Liver (tissue), 9 donors: ENCODE measurements around the gene LCN6. TPM values are rescaled to one million over a fixed set of nuclear protein-coding genes. Genes with fewer than 3 reads are reported as not detected.

Experiments used
- DNase-seq: peaks from one replicate; pipeline ENCODE4 v3.0.0-alpha.2; 2017; ENCODE audit warnings: low spot score
- H3K27ac ChIP-seq, 2 donors: one replicate each; pipeline ENCODE4 v1.7.0; 2013; ENCODE audit warnings: inconsistent platforms in 2 of 2, low read length in 2 of 2, control low read depth in 1 of 2, low read depth in 1 of 2, mild to moderate bottlenecking in 1 of 2
- H3K27me3 ChIP-seq, 4 donors: one replicate each; pipeline versions ENCODE4 v1.6.1 to v1.7.0; 2013; ENCODE audit warnings: low read length in 3 of 4, inconsistent platforms in 1 of 4, mild to moderate bottlenecking in 1 of 4, moderate library complexity in 1 of 4; ENCODE audit not compliant: control insufficient read depth in 4 of 4, insufficient read depth in 4 of 4
- H3K36me3 ChIP-seq, 4 donors: one replicate each; pipeline versions ENCODE4 v1.6.1 to v1.7.0; 2013; ENCODE audit warnings: low read length in 3 of 4, mild to moderate bottlenecking in 3 of 4, low read depth in 1 of 4, moderate library complexity in 1 of 4; ENCODE audit not compliant: control insufficient read depth in 4 of 4, insufficient read depth in 3 of 4
- H3K4me1 ChIP-seq, 4 donors: one replicate each; pipeline versions ENCODE4 v1.6.1 to v1.7.0; 2013; ENCODE audit warnings: low read length in 3 of 4, mild to moderate bottlenecking in 3 of 4, moderate library complexity in 1 of 4; ENCODE audit not compliant: control insufficient read depth in 4 of 4, insufficient read depth in 4 of 4
- H3K4me3 ChIP-seq, 3 donors: one replicate each; pipeline versions ENCODE4 v1.6.1 to v1.7.0; 2013; ENCODE audit warnings: low read length in 3 of 3, control low read depth in 1 of 3, low read depth in 1 of 3, mild to moderate bottlenecking in 1 of 3
- H3K9ac ChIP-seq, 2 donors: one replicate each; pipeline ENCODE4 v1.7.0; 2013; ENCODE audit warnings: low read length in 2 of 2, mild to moderate bottlenecking in 2 of 2, moderate library complexity in 2 of 2, control low read depth in 1 of 2, low read depth in 1 of 2
- H3K9me3 ChIP-seq, 4 donors: one replicate each; pipeline versions ENCODE4 v1.6.1 to v1.7.0; 2013; ENCODE audit warnings: low read length in 3 of 4; ENCODE audit not compliant: control insufficient read depth in 4 of 4
- EGR1 ChIP-seq, 2 donors: IDR thresholded peaks; 2 replicates each; pipeline ENCODE4 v1.6.1; 2016 to 2018; ENCODE audit warnings: antibody characterized with exemption in 2 of 2, low read depth in 2 of 2
- FOXA1 ChIP-seq: IDR thresholded peaks from 2 replicates; pipeline ENCODE4 v1.6.1; 2016; ENCODE audit warnings: antibody characterized with exemption
- FOXA2 ChIP-seq: IDR thresholded peaks from 2 replicates; pipeline ENCODE4 v1.6.1; 2016; ENCODE audit warnings: antibody characterized with exemption
- HNF4A ChIP-seq, 2 donors: conservative IDR thresholded peaks; 2 replicates each; pipeline ENCODE4 v1.6.1; 2016; ENCODE audit warnings: antibody characterized with exemption in 2 of 2, mild to moderate bottlenecking in 2 of 2
- HNF4G ChIP-seq: IDR thresholded peaks from 2 replicates; pipeline ENCODE4 v1.6.1; 2016; ENCODE audit warnings: antibody characterized with exemption
- JUND ChIP-seq, 2 donors: IDR thresholded peaks; 2 replicates each; pipeline ENCODE4 v1.6.1; 2016; ENCODE audit warnings: antibody characterized with exemption in 2 of 2
- NR2F2 ChIP-seq: IDR thresholded peaks from 2 replicates; pipeline ENCODE4 v1.6.1; 2016; ENCODE audit warnings: antibody characterized with exemption
- RAD21 ChIP-seq, 2 donors: IDR thresholded peaks; 2 replicates each; pipeline ENCODE4 v1.6.1; 2016; ENCODE audit warnings: antibody characterized with exemption in 2 of 2, mild to moderate bottlenecking in 2 of 2
- REST ChIP-seq: IDR thresholded peaks from 2 replicates; pipeline ENCODE4 v1.6.1; 2016; ENCODE audit warnings: antibody characterized with exemption, mild to moderate bottlenecking
- RXRA ChIP-seq, 2 donors: IDR thresholded peaks; 2 replicates each; pipeline ENCODE4 v1.6.1; 2017 to 2018; ENCODE audit warnings: antibody characterized with exemption in 2 of 2, mild to moderate bottlenecking in 1 of 2
- SP1 ChIP-seq: IDR thresholded peaks from 2 replicates; pipeline ENCODE4 v1.6.1; 2018; ENCODE audit warnings: antibody characterized with exemption, mild to moderate bottlenecking
- TAF1 ChIP-seq: conservative IDR thresholded peaks from 2 replicates; pipeline ENCODE4 v1.6.1; 2016; ENCODE audit warnings: antibody characterized with exemption, mild to moderate bottlenecking
- YY1 ChIP-seq: IDR thresholded peaks from 2 replicates; pipeline ENCODE4 v1.6.1; 2016; ENCODE audit warnings: antibody characterized with exemption, mild to moderate bottlenecking
- ZBTB33 ChIP-seq: IDR thresholded peaks from 2 replicates; pipeline ENCODE4 v1.6.1; 2016; ENCODE audit warnings: antibody characterized with exemption
- WGBS: extraction: QIAGEN DNeasy Blood & Tissue Kit; methylation state at CpG from one replicate; pipeline ENCODE4 v1.1.7; 2013; 5-methylcytosine and 5-hydroxymethylcytosine counted together
- polyA plus RNA-seq, 2 donors: library from polyadenylated mRNA; stranded (reverse) in 1 of 2; unstranded in 1 of 2; fragments of 200-250 nt in 1 of 2; fragments of >200 nt in 1 of 2; fragmentation: Nextera tagmentation in 1 of 2; extraction: Ambion mirVana in 1 of 2; gene quantifications; one replicate each; pipeline versions ENCODE4 v1.2.1 to v1.2.3, GENCODE V29; 2013 to 2015
- total RNA-seq, 2 donors: library from RNA; depleted of rRNA; stranded (reverse); fragments of >200 nt; gene quantifications; one replicate each; pipeline ENCODE4 v1.2.3, GENCODE V29; 2014
- TF ChIP-seq, protein P1 (sequence below): IDR thresholded peaks from 2 replicates; pipeline ENCODE4 v1.6.1; 2016; ENCODE audit warnings: antibody characterized with exemption
- donor health status: healthy.
- donor health status: healthy.
- donor health status: healthy.
- donor health status: healthy.
- donor health status: healthy.

The LCN6 gene
- total and polyA plus RNA-seq, 4 donors: 0.14 to 0.32 TPM; not detected in 2

GRCh38 chr9:136759436-136760325, 11.4 kb upstream of the LCN6 start:
- Histone ChIP-seq H3K9me3 (no peaks in the 10 kb centered on the region), H3K27me3 (no peaks in the 10 kb centered on the region), H3K9ac (no peak overlapping the region), H3K36me3 (no peaks in the 10 kb centered on the region), H3K27ac (no peak overlapping the region), H3K4me1 (no peaks in the 10 kb centered on the region), H3K4me3 (no peak overlapping the region)
- no peak for DNase-seq
- WGBS: 91% methylated on average over 27 of the region's 27 CpGs
- no peak for TF ChIP-seq ZBTB33
- TF ChIP-seq NR2F2: no peak
- TF ChIP-seq JUND (IDR thresholded peaks at IDR 0.05): no peak
- no peak for TF ChIP-seq EGR1 (IDR thresholded peaks at IDR 0.05; ENCODE audit: low read depth in 2 of 2)
- TF ChIP-seq RXRA (IDR thresholded peaks at IDR 0.05): no peak
- no peak for TF ChIP-seq FOXA2
- no peak for TF ChIP-seq HNF4G

GRCh38 chr9:136759001-136759400, 10.7 kb upstream of the LCN6 start:
- WGBS: 85% methylated on average over 9 of the region's 9 CpGs

More at GRCh38 chr9:136759001-136759400, 10.7 kb upstream of the LCN6 start:
- no peaks in the 10 kb centered on the region for H3K4me1 ChIP-seq
- H3K9ac ChIP-seq: no peak overlapping the region
- H3K9me3 ChIP-seq: no peaks in the 10 kb centered on the region
- TF ChIP-seq HNF4A (conservative IDR thresholded peaks at IDR 0.05) (no peak), RAD21 (IDR thresholded peaks at IDR 0.05) (no peak), YY1 (no peak), FOXA1 (no peak), TAF1 (no peak), FOXA2 (no peak), SP1 (no peak), HNF4G (no peak), REST (no peak), ZBTB33 (no peak), RXRA (IDR thresholded peaks at IDR 0.05) (no peak)
- TF ChIP-seq, protein P1, sequence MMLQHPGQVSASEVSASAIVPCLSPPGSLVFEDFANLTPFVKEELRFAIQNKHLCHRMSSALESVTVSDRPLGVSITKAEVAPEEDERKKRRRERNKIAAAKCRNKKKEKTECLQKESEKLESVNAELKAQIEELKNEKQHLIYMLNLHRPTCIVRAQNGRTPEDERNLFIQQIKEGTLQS: no peak
- H3K4me3 ChIP-seq: no peak overlapping the region
- H3K27me3 ChIP-seq: no peaks in the 10 kb centered on the region
- H3K36me3 ChIP-seq: no peaks in the 10 kb centered on the region
- no peak for DNase-seq
- no peak overlapping the region for H3K27ac ChIP-seq
